HG02798 (cell line): ENCODE measurements around the gene TH.

Experiments
- ATAC-seq: cut with Tn5 transposase; IDR thresholded peaks from one replicate; pipeline ENCODE4 v1.9.1; 2021; ENCODE audit warnings: mild to moderate bottlenecking; ENCODE audit not compliant: unreplicated experiment, poor library complexity

Gene TH

GRCh38 chr11:2209370-2209801 lies 37.8 kb upstream of the TH start:
- ATAC-seq, result no peak

GRCh38 chr11:2208691-2209369 lies 37.2 kb upstream of the TH start:
- ATAC-seq, result no peak

- no peak for ATAC-seq
Measured at GRCh38 chr11:2207773-2208621, 36.4 kb upstream of the TH start.

- ATAC-seq, result no peak
Measured at GRCh38 chr11:2207212-2207611, 35.6 kb upstream of the TH start.

- no peak for ATAC-seq
Measured at GRCh38 chr11:2205981-2206690, 34.5 kb upstream of the TH start.

GRCh38 chr11:2205214-2205720 lies 33.7 kb upstream of the TH start:
- no peak for ATAC-seq

- no peak for ATAC-seq
Measured at GRCh38 chr11:2204361-2205213, 33.0 kb upstream of the TH start.

GRCh38 chr11:2203440-2204259 lies 32.0 kb upstream of the TH start:
- no peak for ATAC-seq

GRCh38 chr11:2202900-2203439 lies 31.4 kb upstream of the TH start:
- ATAC-seq, result no peak

- no peak for ATAC-seq
Measured at GRCh38 chr11:2202071-2202899, 30.7 kb upstream of the TH start.

GRCh38 chr11:2201542-2201941 lies 29.9 kb upstream of the TH start:
- no peak for ATAC-seq

- no peak for ATAC-seq
Measured at GRCh38 chr11:2200957-2201519, 29.4 kb upstream of the TH start.

- no peak for ATAC-seq
Measured at GRCh38 chr11:2200536-2200935, 28.9 kb upstream of the TH start.

- ATAC-seq, result no peak
Measured at GRCh38 chr11:2199466-2200341, 28.1 kb upstream of the TH start.

- ATAC-seq, result no peak
Measured at GRCh38 chr11:2198621-2199365, 27.2 kb upstream of the TH start.
